ENCODE measurements around the gene ADAMTS18. TPM values are rescaled to one million over a fixed set of nuclear protein-coding genes. Genes with fewer than 3 reads are reported as not detected.
A peak's percentile ranks its signal among the peaks of the same experiment; 100 is the strongest.

The ADAMTS18 gene
- total RNA-seq, 1 experiment from 2014 or later = not detected

DNA sequence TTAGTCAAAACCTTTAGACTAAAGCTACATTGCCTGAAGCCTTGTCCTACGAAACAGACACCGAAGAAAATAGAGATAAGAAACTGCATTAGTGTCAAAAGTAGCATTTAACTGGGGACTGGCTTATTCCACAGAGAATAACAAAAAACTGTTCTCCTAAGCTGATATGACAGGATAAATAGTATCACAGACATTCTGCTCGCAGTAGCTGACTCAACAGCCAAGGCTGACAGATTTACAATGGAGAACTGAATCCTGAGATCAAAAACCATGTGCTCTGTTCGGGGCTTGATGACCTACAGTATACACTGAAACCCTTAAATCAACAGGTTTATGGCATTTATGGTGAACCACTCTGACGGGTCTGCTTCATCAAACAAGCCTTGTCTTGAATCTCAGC lies 25.5 kb downstream of the ADAMTS18 start:
- no TSS peak for BruUV-seq (replicated peaks)
- H3K79me2 ChIP-seq (ENCODE audit: low read depth) = no peaks in the 10 kb centered on the region
- H3K4me2 ChIP-seq = no peak overlapping the region
- intact Hi-C loops (cut with micrococcal nuclease; ENCODE audit: unreplicated experiment) = no loop called here
- no peaks in the 10 kb centered on the region for H3K27me3 ChIP-seq (ENCODE audit: insufficient read depth, low read depth)
- H2AFZ ChIP-seq = no peak overlapping the region
- DNase-seq = no peak
- H3K36me3 ChIP-seq (ENCODE audit: low read depth) = no peaks in the 10 kb centered on the region
- no peaks in the 10 kb centered on the region for H3K4me1 ChIP-seq (replicated peaks; ENCODE audit: insufficient read depth)
- no peak for TF ChIP-seq EZH2 (IDR thresholded peaks at IDR 0.05; ENCODE audit: low read depth)
- TF ChIP-seq, protein P1, sequence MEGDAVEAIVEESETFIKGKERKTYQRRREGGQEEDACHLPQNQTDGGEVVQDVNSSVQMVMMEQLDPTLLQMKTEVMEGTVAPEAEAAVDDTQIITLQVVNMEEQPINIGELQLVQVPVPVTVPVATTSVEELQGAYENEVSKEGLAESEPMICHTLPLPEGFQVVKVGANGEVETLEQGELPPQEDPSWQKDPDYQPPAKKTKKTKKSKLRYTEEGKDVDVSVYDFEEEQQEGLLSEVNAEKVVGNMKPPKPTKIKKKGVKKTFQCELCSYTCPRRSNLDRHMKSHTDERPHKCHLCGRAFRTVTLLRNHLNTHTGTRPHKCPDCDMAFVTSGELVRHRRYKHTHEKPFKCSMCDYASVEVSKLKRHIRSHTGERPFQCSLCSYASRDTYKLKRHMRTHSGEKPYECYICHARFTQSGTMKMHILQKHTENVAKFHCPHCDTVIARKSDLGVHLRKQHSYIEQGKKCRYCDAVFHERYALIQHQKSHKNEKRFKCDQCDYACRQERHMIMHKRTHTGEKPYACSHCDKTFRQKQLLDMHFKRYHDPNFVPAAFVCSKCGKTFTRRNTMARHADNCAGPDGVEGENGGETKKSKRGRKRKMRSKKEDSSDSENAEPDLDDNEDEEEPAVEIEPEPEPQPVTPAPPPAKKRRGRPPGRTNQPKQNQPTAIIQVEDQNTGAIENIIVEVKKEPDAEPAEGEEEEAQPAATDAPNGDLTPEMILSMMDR (conservative IDR thresholded peaks at IDR 0.05) = no peak
- H3K27ac ChIP-seq = no peak overlapping the region
- no peaks in the 10 kb centered on the region for H3K9me2 ChIP-seq (ENCODE audit: insufficient read depth)
- H3K9me3 ChIP-seq (ENCODE audit: insufficient read depth, low read depth) = no peaks in the 10 kb centered on the region; the same call in 1 of the 2 replicates
- no peaks in the 10 kb centered on the region for H3F3A ChIP-seq (ENCODE audit: insufficient read depth, low read depth)
- no peaks in the 10 kb centered on the region for H4K20me1 ChIP-seq (ENCODE audit: insufficient read depth)
- POLR2A ChIA-PET (ENCODE audit: unreplicated experiment) = no interaction called here
- CTCF ChIA-PET = no interaction called here
- no peak overlapping the region for H3K4me3 ChIP-seq

DNA sequence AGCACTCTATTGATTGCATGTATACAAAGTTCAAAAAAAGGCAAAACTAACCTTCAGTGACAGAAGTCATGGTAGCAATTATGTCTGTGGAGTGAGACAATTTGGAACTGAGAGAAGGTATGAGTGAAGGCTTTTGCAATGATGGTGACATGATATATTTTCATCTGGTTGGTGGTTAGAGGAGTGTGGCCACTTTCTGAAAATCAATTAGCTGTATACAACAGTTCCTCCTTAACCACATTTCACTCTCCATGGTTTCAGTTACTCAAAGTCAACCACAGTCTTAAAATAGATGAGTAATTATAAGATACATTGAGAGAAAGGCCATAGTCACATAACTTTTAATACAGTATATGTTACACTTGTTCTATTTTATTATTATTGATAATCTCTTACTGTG lies 26.2 kb downstream of the ADAMTS18 start:
- no TSS peak for BruUV-seq (replicated peaks)
- H3K27ac ChIP-seq = no peak overlapping the region
- H3K9me2 ChIP-seq (ENCODE audit: insufficient read depth) = no peaks in the 10 kb centered on the region
- H3K4me2 ChIP-seq = no peak overlapping the region
- ChIA-PET CTCF (no interaction called here), POLR2A (ENCODE audit: unreplicated experiment) (no interaction called here)
- no peaks in the 10 kb centered on the region for H3F3A ChIP-seq (ENCODE audit: insufficient read depth, low read depth)
- no peaks in the 10 kb centered on the region for H3K4me1 ChIP-seq (replicated peaks; ENCODE audit: insufficient read depth)
- H3K9me3 ChIP-seq (ENCODE audit: insufficient read depth, low read depth) = no peaks in the 10 kb centered on the region; the same call in 1 of the 2 replicates
- intact Hi-C loops (cut with micrococcal nuclease; ENCODE audit: unreplicated experiment) = no loop called here
- H3K27me3 ChIP-seq (ENCODE audit: insufficient read depth, low read depth) = no peaks in the 10 kb centered on the region
- H4K20me1 ChIP-seq (ENCODE audit: insufficient read depth) = no peaks in the 10 kb centered on the region
- TF ChIP-seq EZH2 (IDR thresholded peaks at IDR 0.05; ENCODE audit: low read depth) = no peak
- TF ChIP-seq, protein P1 (conservative IDR thresholded peaks at IDR 0.05) = no peak
- no peaks in the 10 kb centered on the region for H3K79me2 ChIP-seq (ENCODE audit: low read depth)
- no peaks in the 10 kb centered on the region for H3K36me3 ChIP-seq (ENCODE audit: low read depth)
- H3K4me3 ChIP-seq = no peak overlapping the region
- H2AFZ ChIP-seq = no peak overlapping the region
- DNase-seq = no peak

DNA sequence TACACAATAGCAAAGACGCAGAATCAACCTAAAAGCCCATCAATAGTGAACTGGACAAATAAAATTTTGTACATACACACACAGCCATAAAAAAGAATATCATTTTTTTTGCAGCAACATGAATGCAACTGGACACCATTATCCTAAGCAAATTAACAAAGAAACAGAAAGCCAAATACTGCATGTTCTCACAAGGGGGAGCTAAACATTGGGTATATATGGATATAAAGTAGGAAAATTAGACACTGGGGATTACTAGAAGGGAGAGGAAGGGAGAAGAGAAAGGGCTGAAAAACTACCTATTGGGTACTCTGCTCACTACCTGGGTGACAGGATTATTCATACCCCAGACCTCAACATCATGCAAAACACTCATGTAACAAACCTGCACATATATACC lies 28.2 kb downstream of the ADAMTS18 start:
- intact Hi-C loops (cut with micrococcal nuclease; ENCODE audit: unreplicated experiment) = no loop called here
- POLR2A ChIA-PET (ENCODE audit: unreplicated experiment) = no interaction called here

More for the DNA sequence above, 28.2 kb downstream of the ADAMTS18 start:
- H4K20me1 ChIP-seq (ENCODE audit: insufficient read depth) = no peaks in the 10 kb centered on the region
- no peaks in the 10 kb centered on the region for H3K27me3 ChIP-seq (ENCODE audit: insufficient read depth, low read depth)
- CTCF ChIA-PET = no interaction called here
- H3K9me2 ChIP-seq (ENCODE audit: insufficient read depth) = no peaks in the 10 kb centered on the region
- no peak for DNase-seq
- peaks cover 10% of the 10 kb centered on the region; the same call in 1 of the 2 replicates for H3K4me1 ChIP-seq (replicated peaks; ENCODE audit: insufficient read depth)
- no peak overlapping the region for H3K27ac ChIP-seq
- no peak overlapping the region for H2AFZ ChIP-seq
- TF ChIP-seq, protein P1 (conservative IDR thresholded peaks at IDR 0.05) = peak; percentile 51; the same call in 1 of the 2 replicates
- TF ChIP-seq EZH2 (IDR thresholded peaks at IDR 0.05; ENCODE audit: low read depth) = no peak
- no peaks in the 10 kb centered on the region for H3K36me3 ChIP-seq (ENCODE audit: low read depth)
- H3F3A ChIP-seq (ENCODE audit: insufficient read depth, low read depth) = no peaks in the 10 kb centered on the region
- no peak overlapping the region for H3K4me3 ChIP-seq
- H3K4me2 ChIP-seq = no peak overlapping the region
- no peaks in the 10 kb centered on the region for H3K79me2 ChIP-seq (ENCODE audit: low read depth)
- BruUV-seq (replicated peaks) = no TSS peak
- H3K9me3 ChIP-seq (ENCODE audit: insufficient read depth, low read depth) = no peaks in the 10 kb centered on the region; the same call in 1 of the 2 replicates
